GM12865 (cell line): ENCODE measurements around the gene HBP1.

Experiments used
- DNase-seq: peaks from one replicate; pipeline ENCODE4 v3.0.0; 2010; ENCODE audit warnings: low read depth
- H3K4me3 ChIP-seq: 2 replicates; pipeline ENCODE4 v1.5.1; 2011; ENCODE audit warnings: mild to moderate bottlenecking, low read depth, low read length, control low read depth
- TF ChIP-seq, protein P1 (sequence below): IDR thresholded peaks from 2 replicates; pipeline ENCODE4 v1.5.1; 2011; ENCODE audit warnings: low read length, control low read depth, low read depth, inconsistent platforms; ENCODE audit not compliant: insufficient read depth; ENCODE audit errors: missing control alignments

The HBP1 gene

DNA sequence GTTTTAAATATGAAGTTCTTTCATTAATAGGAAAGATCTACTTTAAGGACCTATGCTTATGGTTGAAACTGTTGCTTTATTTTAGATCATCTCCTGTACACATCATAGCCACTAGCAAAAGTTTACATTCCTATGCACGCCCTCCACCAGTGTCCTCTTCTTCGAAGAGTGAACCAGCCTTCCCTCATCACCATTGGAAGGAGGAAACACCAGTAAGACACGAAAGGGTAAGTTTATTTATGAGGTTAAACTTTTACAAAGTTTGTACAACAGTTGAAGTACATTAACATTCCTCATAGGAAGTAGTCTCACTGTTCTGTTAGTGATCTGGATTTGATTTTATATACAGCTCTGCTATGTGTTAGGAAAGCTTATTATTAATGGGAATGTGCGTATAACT lies 16.9 kb downstream of the HBP1 start:
- DNase-seq = no peak
- TF ChIP-seq, protein P1, sequence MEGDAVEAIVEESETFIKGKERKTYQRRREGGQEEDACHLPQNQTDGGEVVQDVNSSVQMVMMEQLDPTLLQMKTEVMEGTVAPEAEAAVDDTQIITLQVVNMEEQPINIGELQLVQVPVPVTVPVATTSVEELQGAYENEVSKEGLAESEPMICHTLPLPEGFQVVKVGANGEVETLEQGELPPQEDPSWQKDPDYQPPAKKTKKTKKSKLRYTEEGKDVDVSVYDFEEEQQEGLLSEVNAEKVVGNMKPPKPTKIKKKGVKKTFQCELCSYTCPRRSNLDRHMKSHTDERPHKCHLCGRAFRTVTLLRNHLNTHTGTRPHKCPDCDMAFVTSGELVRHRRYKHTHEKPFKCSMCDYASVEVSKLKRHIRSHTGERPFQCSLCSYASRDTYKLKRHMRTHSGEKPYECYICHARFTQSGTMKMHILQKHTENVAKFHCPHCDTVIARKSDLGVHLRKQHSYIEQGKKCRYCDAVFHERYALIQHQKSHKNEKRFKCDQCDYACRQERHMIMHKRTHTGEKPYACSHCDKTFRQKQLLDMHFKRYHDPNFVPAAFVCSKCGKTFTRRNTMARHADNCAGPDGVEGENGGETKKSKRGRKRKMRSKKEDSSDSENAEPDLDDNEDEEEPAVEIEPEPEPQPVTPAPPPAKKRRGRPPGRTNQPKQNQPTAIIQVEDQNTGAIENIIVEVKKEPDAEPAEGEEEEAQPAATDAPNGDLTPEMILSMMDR = no peak
- H3K4me3 ChIP-seq = no peak overlapping the region

DNA sequence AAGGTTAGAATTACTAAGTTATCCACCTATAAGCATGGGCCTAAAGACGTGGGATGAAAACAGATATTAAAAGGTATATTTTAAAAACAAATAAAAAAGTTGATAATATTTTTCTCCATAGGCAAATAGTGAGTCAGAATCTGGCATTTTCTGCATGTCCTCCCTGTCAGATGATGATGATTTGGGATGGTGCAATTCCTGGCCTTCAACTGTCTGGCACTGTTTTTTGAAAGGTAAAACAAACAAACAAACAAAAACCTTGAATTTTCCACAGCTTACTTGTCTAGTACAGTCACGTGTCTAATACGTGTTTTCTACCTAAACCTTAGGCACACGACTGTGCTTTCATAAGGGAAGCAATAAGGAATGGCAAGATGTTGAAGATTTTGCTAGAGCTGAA lies 17.4 kb downstream of the HBP1 start:
- TF ChIP-seq, protein P1 = no peak
- H3K4me3 ChIP-seq = no peak overlapping the region
- DNase-seq = no peak

DNA sequence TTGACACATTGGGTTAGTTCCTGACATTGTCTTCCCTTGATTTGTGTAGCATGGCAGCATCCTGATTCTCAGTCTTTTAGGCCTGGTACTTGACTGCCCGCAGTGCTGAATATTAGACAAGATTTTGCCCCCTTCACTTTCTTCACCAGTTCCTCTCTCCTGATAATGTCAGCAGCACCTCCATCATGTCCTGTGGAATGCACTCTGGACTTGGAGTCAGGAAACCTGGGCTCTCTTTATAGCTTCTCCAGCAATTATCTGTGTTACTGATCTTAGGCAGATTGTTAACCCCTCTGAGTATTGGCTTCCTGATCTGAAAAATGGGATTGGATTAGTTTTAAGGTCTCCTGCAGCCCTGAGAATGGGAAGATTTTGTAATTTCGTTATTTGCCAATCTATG lies 19.0 kb downstream of the HBP1 start:
- DNase-seq = no peak
- TF ChIP-seq, protein P1 = no peak
- no peak overlapping the region for H3K4me3 ChIP-seq

DNA sequence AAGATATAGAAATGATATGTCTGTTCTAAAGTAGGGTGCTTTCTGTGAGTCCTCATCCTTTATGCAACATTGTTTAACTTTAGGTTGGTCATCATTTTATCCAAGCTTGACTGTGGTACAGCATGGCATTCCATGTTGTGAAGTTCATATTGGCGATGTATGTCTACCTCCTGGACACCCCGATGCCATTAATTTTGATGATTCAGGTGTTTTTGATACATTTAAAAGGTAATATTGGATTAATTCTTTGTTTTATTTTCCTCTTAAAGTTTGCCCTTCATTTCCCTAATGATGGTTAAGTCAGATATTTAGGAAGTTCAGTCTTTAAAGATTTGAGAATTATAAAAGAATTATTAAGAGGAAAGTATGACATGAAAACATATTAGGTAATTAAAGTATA lies 21.3 kb downstream of the HBP1 start:
- TF ChIP-seq, protein P1 = no peak
- H3K4me3 ChIP-seq = no peak overlapping the region
- DNase-seq = no peak

DNA sequence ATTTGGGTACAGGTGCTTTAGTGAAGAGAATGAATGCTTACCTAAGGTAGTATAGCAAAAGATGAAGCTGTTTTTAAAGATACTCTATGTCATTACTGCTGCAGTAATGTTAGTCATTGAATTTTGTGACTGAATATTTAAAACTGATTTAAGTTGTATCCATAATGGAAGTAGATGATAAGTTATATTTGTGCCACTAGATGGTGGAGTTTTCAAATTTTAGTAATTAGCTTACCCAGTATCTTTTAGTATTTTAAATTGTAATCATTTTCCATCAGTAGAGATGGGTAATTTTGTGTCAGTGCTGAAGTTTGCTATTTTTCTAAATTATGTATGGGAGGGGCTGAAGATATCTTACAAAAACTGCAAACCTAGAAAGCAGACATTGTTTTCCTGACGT lies 25.2 kb downstream of the HBP1 start:
- DNase-seq = no peak
- no peak overlapping the region for H3K4me3 ChIP-seq
- TF ChIP-seq, protein P1 = no peak

DNA sequence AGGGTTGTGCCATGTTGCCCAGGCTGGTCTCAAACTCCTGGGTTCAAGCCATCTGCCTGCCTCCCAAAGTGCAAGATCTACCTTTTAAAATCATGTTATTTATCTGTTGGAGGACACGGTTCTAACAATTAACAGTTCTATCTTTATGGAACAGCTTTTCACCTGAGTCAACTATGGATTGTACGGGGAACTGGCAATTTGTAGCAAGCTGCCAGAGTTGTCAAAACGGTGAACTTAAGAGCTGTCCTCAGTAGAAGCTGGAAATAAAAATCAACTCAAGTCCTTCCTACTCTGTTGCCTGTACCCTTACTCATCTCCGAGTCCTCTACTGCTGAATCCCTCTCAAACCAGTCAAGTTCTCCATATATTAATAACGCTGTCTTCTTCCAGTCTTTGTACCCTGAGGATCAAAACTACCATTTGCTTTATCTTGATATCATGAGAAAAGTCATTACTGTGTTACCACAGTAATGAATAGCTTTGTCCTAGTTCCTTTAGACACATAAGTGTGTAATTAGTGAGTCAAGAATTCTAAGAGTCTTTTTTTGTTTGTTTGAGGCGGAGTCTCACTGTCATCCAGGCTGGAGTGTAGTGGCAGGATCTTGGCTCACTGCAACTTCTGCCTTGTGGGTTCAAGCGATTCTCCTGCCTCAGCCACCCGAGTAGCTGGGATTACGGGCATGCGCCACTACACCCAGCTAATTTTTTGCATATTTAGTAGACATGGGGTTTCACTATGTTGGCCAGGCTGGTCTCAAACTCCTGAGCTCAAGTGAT lies 28.2 kb downstream of the HBP1 start:
- no peak overlapping the region for H3K4me3 ChIP-seq
- TF ChIP-seq, protein P1 = no peak
- DNase-seq = no peak
